Hepatocyte (in vitro differentiated cells): ENCODE results near the gene ROR1. TPM values are rescaled to one million over a fixed set of nuclear protein-coding genes. Genes with fewer than 3 reads are reported as not detected.

Experiments used
- DNase-seq: peaks from one replicate; pipeline ENCODE4 v3.0.0-alpha.2; 2016; ENCODE audit warnings: low spot score
- H2AFZ ChIP-seq: fragments of 200-600 bp; sonication (generic); 2 replicates; pipeline ENCODE4 v1.6.0; 2016; ENCODE audit warnings: antibody characterized with exemption, mild to moderate bottlenecking
- H3K27ac ChIP-seq: fragments of 200-600 bp; sonication (generic); 2 replicates; pipeline ENCODE4 v1.5.1; 2016; ENCODE audit warnings: mild to moderate bottlenecking
- H3K27me3 ChIP-seq: fragments of 200-600 bp; sonication (generic); 2 replicates; pipeline ENCODE4 v1.6.1; 2016
- H3K36me3 ChIP-seq: fragments of 200-600 bp; sonication (generic); replicated peaks from 2 replicates; pipeline ENCODE4 v1.5.1; 2016; ENCODE audit warnings: low read depth; ENCODE audit not compliant: insufficient read depth
- H3K4me1 ChIP-seq: fragments of 200-600 bp; sonication (generic); 2 replicates; pipeline ENCODE4 v1.5.1; 2016; ENCODE audit warnings: mild to moderate bottlenecking, moderate library complexity; ENCODE audit not compliant: insufficient read depth
- H3K4me2 ChIP-seq: fragments of 200-600 bp; sonication (generic); 2 replicates; pipeline ENCODE4 v1.6.0; 2016
- H3K4me3 ChIP-seq: fragments of 200-600 bp; sonication (generic); 2 replicates; pipeline ENCODE4 v1.5.1; 2016; ENCODE audit warnings: mild to moderate bottlenecking
- H3K79me2 ChIP-seq: fragments of 200-600 bp; sonication (generic); 2 replicates; pipeline ENCODE4 v1.6.0; 2017; ENCODE audit warnings: mild to moderate bottlenecking
- H3K9me2 ChIP-seq: fragments of 200-600 bp; sonication (generic); replicated peaks from 2 replicates; pipeline ENCODE4 v1.6.0; 2017; ENCODE audit warnings: mild to moderate bottlenecking; ENCODE audit not compliant: insufficient read depth
- H3K9me3 ChIP-seq: fragments of 200-600 bp; sonication (generic); 2 replicates; pipeline ENCODE4 v1.5.1; 2016; ENCODE audit warnings: low read depth, mild to moderate bottlenecking
- H4K20me1 ChIP-seq: fragments of 200-600 bp; sonication (generic); 2 replicates; pipeline ENCODE4 v1.6.0; 2016; ENCODE audit warnings: mild to moderate bottlenecking; ENCODE audit not compliant: insufficient read depth, poor library complexity, severe bottlenecking
- CTCF ChIP-seq: fragments of 200-600 bp; sonication (generic); IDR thresholded peaks from 2 replicates; pipeline ENCODE4 v1.5.1; 2016; ENCODE audit warnings: antibody characterized with exemption, mild to moderate bottlenecking; ENCODE audit not compliant: poor library complexity
- EZH2 ChIP-seq: fragments of 200-600 bp; sonication (generic); IDR thresholded peaks from 2 replicates; pipeline ENCODE4 v1.6.1; 2016; ENCODE audit warnings: antibody characterized with exemption, mild to moderate bottlenecking, borderline replicate concordance
- EZH2phosphoT487 ChIP-seq: fragments of 200-600 bp; sonication (generic); IDR thresholded peaks from one replicate; pipeline ENCODE4 v1.6.1; 2018; ENCODE audit warnings: antibody characterized with exemption, mild to moderate bottlenecking, low read depth, moderate library complexity; ENCODE audit not compliant: unreplicated experiment, severe bottlenecking
- whole genome bisulfite sequencing: methylation state at CpG from one replicate; pipeline ENCODE4 v1.1.6; 2016; ENCODE audit warnings: low lambda C conversion rate; ENCODE audit errors: missing lambda C conversion rate; 5-methylcytosine and 5-hydroxymethylcytosine counted together
- polyA plus RNA-seq: library from polyadenylated mRNA; unstranded; fragments of >200 nt; fragmentation: Nextera tagmentation; extraction: Ambion mirVana; gene quantifications from 2 replicates; pipeline ENCODE4 v1.2.1, GENCODE V29; 2016
- total RNA-seq: library from RNA; depleted of rRNA; stranded (reverse); fragments of >200 nt; gene quantifications from 2 replicates; pipeline ENCODE4 v1.2.3, GENCODE V29; 2014

Gene ROR1
- total and polyA plus RNA-seq, 2 experiments from 2014 or later, result 16.4 to 27.7 TPM

DNA sequence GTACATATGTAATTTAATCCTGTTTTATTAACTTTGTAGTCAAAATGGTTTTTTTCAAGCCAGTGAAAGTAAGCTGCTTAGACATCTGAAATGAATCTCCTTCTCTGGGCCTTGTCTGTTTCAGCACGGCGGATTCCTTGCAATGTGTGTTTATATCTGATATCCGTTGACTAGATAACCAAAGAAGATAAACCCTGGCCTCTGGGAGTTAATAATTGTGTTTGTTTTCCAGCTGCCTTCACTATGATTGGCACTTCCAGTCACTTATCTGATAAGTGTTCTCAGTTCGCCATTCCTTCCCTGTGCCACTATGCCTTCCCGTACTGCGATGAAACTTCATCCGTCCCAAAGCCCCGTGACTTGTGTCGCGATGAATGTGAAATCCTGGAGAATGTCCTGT lies 366.1 kb downstream of the ROR1 start:
- H3K4me1 ChIP-seq, result peaks cover 17% of the 10 kb centered on the region

GRCh38 chr1:64140596-64140995 lies 366.8 kb downstream of the ROR1 start:
- no peak for TF ChIP-seq EZH2phosphoT487
- no peak for TF ChIP-seq EZH2
- TF ChIP-seq CTCF, result no peak
- H3K4me2 ChIP-seq, result no peak overlapping the region
- H2AFZ ChIP-seq, result no peak overlapping the region
- no peaks in the 10 kb centered on the region for H3K79me2 ChIP-seq
- WGBS, result 92% methylated on average over 2 of the region's 2 CpGs
- H3K4me3 ChIP-seq, result no peak overlapping the region
- H3K9me2 ChIP-seq, result no peaks in the 10 kb centered on the region
- no peak for DNase-seq
- H3K4me1 ChIP-seq, result peaks cover 12% of the 10 kb centered on the region
- H3K27ac ChIP-seq, result no peak overlapping the region
- no peaks in the 10 kb centered on the region for H4K20me1 ChIP-seq
- no peaks in the 10 kb centered on the region for H3K27me3 ChIP-seq
- H3K9me3 ChIP-seq, result no peaks in the 10 kb centered on the region
- H3K36me3 ChIP-seq, result no peaks in the 10 kb centered on the region

More for the DNA sequence above, 366.1 kb downstream of the ROR1 start:
- WGBS, result 30% methylated on average over 10 of the region's 10 CpGs
- H2AFZ ChIP-seq, result no peak overlapping the region
- TF ChIP-seq EZH2phosphoT487 (no peak), EZH2 (no peak), CTCF (no peak)
- H3K36me3 ChIP-seq, result no peaks in the 10 kb centered on the region
- no peaks in the 10 kb centered on the region for H3K27me3 ChIP-seq
- no peaks in the 10 kb centered on the region for H3K9me2 ChIP-seq
- no peaks in the 10 kb centered on the region for H4K20me1 ChIP-seq
- H3K9me3 ChIP-seq, result no peaks in the 10 kb centered on the region
- peak overlapping the region; percentile 38 for H3K4me2 ChIP-seq
- H3K79me2 ChIP-seq, result no peaks in the 10 kb centered on the region
- H3K27ac ChIP-seq, result no peak overlapping the region
- DNase-seq, result no peak
- no peak overlapping the region for H3K4me3 ChIP-seq

DNA sequence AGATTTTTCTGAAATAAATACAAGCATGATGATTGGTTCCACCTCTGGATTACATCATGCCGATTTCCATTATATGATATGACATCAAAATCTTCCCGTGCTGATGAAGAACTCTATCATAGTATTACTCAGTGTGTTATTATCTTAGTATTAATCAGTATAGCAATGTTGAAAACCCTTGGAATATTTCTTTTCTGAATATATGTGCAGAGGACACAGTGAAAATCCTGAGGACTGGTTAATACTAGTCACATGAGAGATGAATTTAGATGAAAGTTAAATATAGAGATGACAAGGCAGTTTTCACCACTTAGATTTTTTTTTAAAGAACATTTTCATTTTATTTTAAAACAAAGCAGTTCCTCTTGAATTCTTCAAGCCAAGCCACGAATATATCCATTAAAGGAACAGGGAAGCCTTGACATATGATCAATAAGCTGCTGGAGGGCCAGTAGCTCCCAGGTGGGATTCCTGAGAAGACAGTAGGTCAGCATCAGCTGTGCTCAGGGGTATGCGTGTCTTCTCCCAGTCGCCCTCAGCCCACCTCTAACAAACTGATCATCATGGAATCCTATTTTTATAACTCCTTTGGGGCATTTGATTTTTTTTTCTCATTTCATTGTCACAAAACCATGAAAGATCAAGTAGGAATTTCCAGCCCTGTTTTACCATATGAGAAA lies 373.4 kb downstream of the ROR1 start:
- Histone ChIP-seq H4K20me1 (no peaks in the 10 kb centered on the region), H3K4me3 (no peak overlapping the region), H3K36me3 (no peaks in the 10 kb centered on the region), H3K9me3 (no peaks in the 10 kb centered on the region), H3K9me2 (no peaks in the 10 kb centered on the region), H3K27ac (no peak overlapping the region), H3K4me1 (no peaks in the 10 kb centered on the region), H3K4me2 (no peak overlapping the region), H3K27me3 (no peaks in the 10 kb centered on the region), H2AFZ (no peak overlapping the region), H3K79me2 (no peaks in the 10 kb centered on the region)
- TF ChIP-seq EZH2 (no peak), CTCF (no peak), EZH2phosphoT487 (no peak)
- WGBS, result 95% methylated on average over 5 of the region's 5 CpGs
- DNase-seq, result no peak

- no peaks in the 10 kb centered on the region for H3K9me2 ChIP-seq
- no peaks in the 10 kb centered on the region for H3K9me3 ChIP-seq
- H3K4me3 ChIP-seq, result no peak overlapping the region
- no peaks in the 10 kb centered on the region for H4K20me1 ChIP-seq
- no peak overlapping the region for H2AFZ ChIP-seq
- H3K79me2 ChIP-seq, result no peaks in the 10 kb centered on the region
- H3K27me3 ChIP-seq, result no peaks in the 10 kb centered on the region
- H3K27ac ChIP-seq, result no peak overlapping the region
- H3K36me3 ChIP-seq, result no peaks in the 10 kb centered on the region
- WGBS, result 59% methylated on average over 1 of the region's 1 CpG
- no peak for TF ChIP-seq EZH2
- TF ChIP-seq CTCF, result no peak
- no peak for TF ChIP-seq EZH2phosphoT487
- H3K4me1 ChIP-seq, result no peaks in the 10 kb centered on the region
- no peak for DNase-seq
- no peak overlapping the region for H3K4me2 ChIP-seq
These were observed 373.9 kb downstream of the ROR1 start for GRCh38 chr1:64147759-64148158.
